Fibroblast of peridontal ligament (primary cell): Measurements from ENCODE around the gene RBM39.
"Not testable (repeated sequence)": the region's sequence is repeated elsewhere in the genome, so short reads cannot be mapped to it uniquely, and the experiment has no call there.

Experiments used
- DNase-seq: peaks from one replicate; pipeline ENCODE4 v3.0.0-alpha.2; 2010; ENCODE audit errors: extremely low read depth

RBM39 gene

GRCh38 chr20:35756404-35756803, 14.3 kb upstream of the RBM39 start:
- no peak for DNase-seq

GRCh38 chr20:35750611-35751010, 8.6 kb upstream of the RBM39 start:
- DNase-seq, result no peak

- DNase-seq, result not testable (repeated sequence)
These were observed 2.4 kb upstream of the RBM39 start for GRCh38 chr20:35744492-35744841.

- DNase-seq, result no peak
These were observed 1.8 kb upstream of the RBM39 start for GRCh38 chr20:35743693-35744491.

GRCh38 chr20:35742741-35743523, 872 bp upstream of the RBM39 start:
- no peak for DNase-seq

- peak; percentile 63 for DNase-seq
These were observed 2.5 kb downstream of the RBM39 start for GRCh38 chr20:35739294-35740163.

GRCh38 chr20:35738410-35739179, 3.5 kb downstream of the RBM39 start:
- no peak for DNase-seq

- no peak for DNase-seq
These were observed 4.2 kb downstream of the RBM39 start for GRCh38 chr20:35737865-35738333.

GRCh38 chr20:35735826-35736470, 6.1 kb downstream of the RBM39 start:
- DNase-seq, result peak; percentile 59

GRCh38 chr20:35734777-35735649, 7.0 kb downstream of the RBM39 start:
- no peak for DNase-seq

- DNase-seq, result no peak
These were observed 7.7 kb downstream of the RBM39 start for GRCh38 chr20:35734374-35734773.

- no peak for DNase-seq
These were observed 9.4 kb downstream of the RBM39 start for GRCh38 chr20:35732644-35732982.

- no peak for DNase-seq
These were observed 10.0 kb downstream of the RBM39 start for GRCh38 chr20:35731862-35732643.

GRCh38 chr20:35731469-35731788, 10.6 kb downstream of the RBM39 start:
- no peak for DNase-seq

GRCh38 chr20:35730583-35731468, 11.2 kb downstream of the RBM39 start:
- no peak for DNase-seq

GRCh38 chr20:35729836-35730582, 12.1 kb downstream of the RBM39 start:
- DNase-seq, result no peak

GRCh38 chr20:35729283-35729807, 12.7 kb downstream of the RBM39 start:
- DNase-seq, result no peak
